PC-3 (cell line): Measurements from ENCODE around the gene SLC7A6. TPM values are rescaled to one million over a fixed set of nuclear protein-coding genes. Genes with fewer than 3 reads are reported as not detected.

ENCODE experiments used
- ATAC-seq: fragments of 200-7000 bp; cut with Tn5 transposase; 2 replicates; pipeline ENCODE4 v1.9.1; 2020; ENCODE audit warnings: mild to moderate bottlenecking, moderate library complexity
- BruUV-seq: library from RNA; stranded (reverse); fragments of 400-500 nt; replicated peaks from 2 replicates; lab custom pipeline; 2021; lab: Mats Ljungman, UMichigan
- CTCF ChIA-PET: fragments of 300-600 bp; sonication (Branson Sonifier 250); formaldehyde crosslinking; loops from one replicate; lab custom pipeline; 2022; ENCODE audit warnings: antibody characterized with exemption; lab: Charles Lee
- POLR2A ChIA-PET: fragments of 300-600 bp; sonication (Branson Sonifier 250); formaldehyde crosslinking; loops from one replicate; lab custom pipeline; 2022; ENCODE audit warnings: antibody characterized with exemption; ENCODE audit not compliant: unreplicated experiment; lab: Charles Lee
- DNase-seq: peaks from one replicate; pipeline ENCODE4 v3.0.0-alpha.2; 2015
- H2AFZ ChIP-seq: fragments of 300-600 bp; sonication (generic); 2 replicates; pipeline ENCODE4 v1.6.0; 2016; ENCODE audit warnings: antibody characterized with exemption, low read length
- H3F3A ChIP-seq: fragments of 300-600 bp; sonication (generic); one replicate; pipeline ENCODE4 v1.6.0; 2017; ENCODE audit warnings: antibody characterized with exemption, low read length, control low read depth, mild to moderate bottlenecking; ENCODE audit not compliant: unreplicated experiment
- H3K27ac ChIP-seq: fragments of 300-600 bp; sonication (generic); 2 replicates; pipeline ENCODE4 v1.5.1; 2016; ENCODE audit warnings: mild to moderate bottlenecking, low read length
- H3K27me3 ChIP-seq: fragments of 300-600 bp; sonication (generic); 2 replicates; pipeline ENCODE4 v1.6.1; 2016; ENCODE audit warnings: low read length, mixed read lengths
- H3K36me3 ChIP-seq: fragments of 300-600 bp; sonication (generic); 2 replicates; pipeline ENCODE4 v1.6.1; 2016; ENCODE audit warnings: low read depth, mixed run types, low read length, mixed read lengths
- H3K4me1 ChIP-seq: fragments of 300-600 bp; sonication (generic); 2 replicates; pipeline ENCODE4 v1.5.1; 2016; ENCODE audit warnings: low read length; ENCODE audit not compliant: insufficient read depth
- H3K4me2 ChIP-seq: fragments of 300-600 bp; sonication (generic); 2 replicates; pipeline ENCODE4 v1.6.0; 2016; ENCODE audit warnings: low read length
- H3K4me3 ChIP-seq: fragments of 300-600 bp; sonication (generic); 2 replicates; pipeline ENCODE4 v1.5.1; 2016; ENCODE audit warnings: mild to moderate bottlenecking, low read length, mixed read lengths
- H3K79me2 ChIP-seq: fragments of 300-600 bp; sonication (generic); 2 replicates; pipeline ENCODE4 v1.6.1; 2017; ENCODE audit warnings: low read length, mixed read lengths
- H3K9ac ChIP-seq: fragments of 300-600 bp; sonication (generic); 2 replicates; pipeline ENCODE4 v1.6.0; 2016; ENCODE audit warnings: mild to moderate bottlenecking, low read length
- H3K9me2 ChIP-seq: fragments of 300-600 bp; sonication (generic); replicated peaks from 2 replicates; pipeline ENCODE4 v1.6.1; 2016; ENCODE audit warnings: mixed run types, low read length, mixed read lengths
- H3K9me3 ChIP-seq: fragments of 300-600 bp; sonication (generic); 2 replicates; pipeline ENCODE4 v1.6.1; 2016; ENCODE audit warnings: low read length, mixed read lengths
- H4K20me1 ChIP-seq: fragments of 300-600 bp; sonication (generic); 2 replicates; pipeline ENCODE4 v1.6.1; 2016; ENCODE audit warnings: low read length, mixed read lengths
- EZH2 ChIP-seq: fragments of 300-600 bp; sonication (generic); IDR thresholded peaks from one replicate; pipeline ENCODE4 v1.6.1; 2017; ENCODE audit warnings: antibody characterized with exemption, mild to moderate bottlenecking, low read length; ENCODE audit not compliant: unreplicated experiment
- EZH2phosphoT487 ChIP-seq: fragments of 300-600 bp; sonication (generic); IDR thresholded peaks from 2 replicates; pipeline ENCODE4 v1.6.1; 2018; ENCODE audit warnings: mild to moderate bottlenecking, antibody characterized with exemption, low read length, borderline replicate concordance
- intact Hi-C: fragments of 100-400 bp; cut with micrococcal nuclease; formaldehyde crosslinking; loops from 2 replicates; pipeline ENCODE4 v1.9.0; 2023
- total RNA-seq: library from RNA; depleted of rRNA; stranded (reverse); fragments of >200 nt; gene quantifications from 2 replicates; pipeline ENCODE4 v1.2.3, GENCODE V29; 2014
- TF ChIP-seq, protein P1 (sequence below): fragments of 300-600 bp; sonication (generic); conservative IDR thresholded peaks from 2 replicates; pipeline ENCODE4 v1.5.1; 2017; ENCODE audit warnings: antibody characterized with exemption, low read depth, mild to moderate bottlenecking, low read length

SLC7A6 gene
- total RNA-seq, 1 experiment from 2014 or later: 24.7 TPM

DNA sequence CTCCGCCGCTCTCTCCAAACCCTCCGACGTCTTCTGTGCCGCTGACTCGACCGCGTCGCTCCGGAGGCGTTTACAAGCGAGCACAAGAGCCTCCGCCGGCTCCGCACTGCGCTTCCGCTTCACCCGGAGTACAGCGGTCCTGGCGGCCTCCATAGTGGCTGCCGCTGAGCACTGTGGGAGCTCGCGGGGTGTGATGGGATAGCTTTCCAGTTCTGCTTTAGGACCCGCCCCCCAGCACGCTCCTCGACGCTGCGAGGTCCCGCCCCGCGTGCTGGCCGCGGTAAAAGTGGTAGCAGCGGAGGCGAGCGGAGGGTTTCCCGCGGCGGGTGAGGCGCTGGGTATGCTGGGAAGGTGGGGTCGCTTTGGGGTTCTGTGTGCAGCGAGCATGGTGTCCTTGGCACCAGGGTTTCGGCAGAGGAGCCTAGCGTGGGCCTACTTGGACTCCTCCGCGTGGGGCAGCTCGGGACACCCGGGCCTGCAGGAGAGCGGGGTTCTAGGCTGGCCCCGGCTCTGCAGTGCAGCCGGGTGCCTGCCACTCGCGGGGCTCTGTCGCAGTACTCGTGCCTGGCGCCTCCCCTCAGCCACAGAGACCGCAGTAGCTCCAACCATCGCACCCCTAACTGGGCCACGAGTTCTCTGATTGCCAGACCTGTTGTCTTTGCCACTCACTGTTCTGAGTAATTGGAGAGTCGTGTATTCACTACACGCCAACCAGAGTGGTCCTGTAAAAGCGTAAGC, 46.6 kb downstream of the SLC7A6 start, which contains the start of the genes PRMT7 and SLC7A6OS:
Gene PRMT7 (plus strand): TSS at position 246 of the 738 bp plus-strand sequence. CDS start 4,961 bp downstream, outside the sequence.
Gene SLC7A6OS (minus strand): TSS at position 173 of the 738 bp plus-strand sequence. CDS start 20 bp downstream, at position 153.
- BruUV-seq: TSS peak; percentile 49
- peaks cover 6% of the 10 kb centered on the region; the same call in 1 of the 2 replicates for H3K4me1 ChIP-seq
- DNase-seq (peak; percentile 81), ATAC-seq (peak; percentile 99)
- TF ChIP-seq EZH2phosphoT487 (no peak), EZH2 (no peak)
- TF ChIP-seq, protein P1, sequence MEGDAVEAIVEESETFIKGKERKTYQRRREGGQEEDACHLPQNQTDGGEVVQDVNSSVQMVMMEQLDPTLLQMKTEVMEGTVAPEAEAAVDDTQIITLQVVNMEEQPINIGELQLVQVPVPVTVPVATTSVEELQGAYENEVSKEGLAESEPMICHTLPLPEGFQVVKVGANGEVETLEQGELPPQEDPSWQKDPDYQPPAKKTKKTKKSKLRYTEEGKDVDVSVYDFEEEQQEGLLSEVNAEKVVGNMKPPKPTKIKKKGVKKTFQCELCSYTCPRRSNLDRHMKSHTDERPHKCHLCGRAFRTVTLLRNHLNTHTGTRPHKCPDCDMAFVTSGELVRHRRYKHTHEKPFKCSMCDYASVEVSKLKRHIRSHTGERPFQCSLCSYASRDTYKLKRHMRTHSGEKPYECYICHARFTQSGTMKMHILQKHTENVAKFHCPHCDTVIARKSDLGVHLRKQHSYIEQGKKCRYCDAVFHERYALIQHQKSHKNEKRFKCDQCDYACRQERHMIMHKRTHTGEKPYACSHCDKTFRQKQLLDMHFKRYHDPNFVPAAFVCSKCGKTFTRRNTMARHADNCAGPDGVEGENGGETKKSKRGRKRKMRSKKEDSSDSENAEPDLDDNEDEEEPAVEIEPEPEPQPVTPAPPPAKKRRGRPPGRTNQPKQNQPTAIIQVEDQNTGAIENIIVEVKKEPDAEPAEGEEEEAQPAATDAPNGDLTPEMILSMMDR: no peak
- H3K36me3 ChIP-seq: no peaks in the 10 kb centered on the region; the same call in 1 of the 2 replicates
- H3K9ac ChIP-seq: peak within 1 kb of the TSS; percentile 89
- peak within 1 kb of the TSS; percentile 95 for H3K4me2 ChIP-seq
- H3K79me2 ChIP-seq: peaks cover 51% of the 10 kb centered on the region
- H3K9me3 ChIP-seq: no peaks in the 10 kb centered on the region
- H3K27ac ChIP-seq: peak within 1 kb of the TSS; percentile 48
- ChIA-PET POLR2A (interaction anchor here (0.6 to 1.0 kb wide), 4 partner anchors 23 to 449 kb away, joined by 3 to 10 read pairs (median 6); partner anchors contain the start of gene SLC7A6), CTCF (interaction anchor here (0.5 to 1.2 kb wide), 4 partner anchors 10 to 49 kb away, joined by 3 to 14 read pairs (median 9); partner anchors contain the start of gene SLC7A6)
- no peaks in the 10 kb centered on the region for H3K9me2 ChIP-seq
- H2AFZ ChIP-seq: peak within 1 kb of the TSS; percentile 85
- no peaks in the 10 kb centered on the region for H3K27me3 ChIP-seq
- no peaks in the 10 kb centered on the region for H3F3A ChIP-seq
- intact Hi-C loops: loop anchor here (5.0 kb wide), 1 partner anchor 64 kb away; the partner anchor contains the start of gene PLA2G15
- no peaks in the 10 kb centered on the region for H4K20me1 ChIP-seq
- peak within 1 kb of the TSS; percentile 98 for H3K4me3 ChIP-seq

DNA sequence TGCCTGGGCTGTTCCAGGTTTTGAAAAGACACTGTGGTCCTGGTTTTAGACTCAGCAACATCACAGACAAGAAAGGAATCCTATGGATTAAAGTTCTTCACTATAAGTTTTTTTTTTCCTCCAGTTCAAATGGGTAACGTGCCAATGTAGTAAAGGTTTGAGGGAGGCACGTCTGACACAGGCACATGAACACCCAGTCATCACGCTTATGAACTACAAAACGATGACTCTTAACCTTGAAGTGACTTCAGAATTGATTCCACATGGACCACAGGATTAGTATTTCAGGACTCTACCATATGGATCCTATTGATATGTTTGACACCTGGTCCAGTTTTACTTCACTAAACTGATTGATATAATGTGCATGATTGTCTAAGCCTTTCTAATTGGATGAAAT, 48.8 kb downstream of the SLC7A6 start:
- TF ChIP-seq EZH2: no peak
- TF ChIP-seq, protein P1: no peak
- TF ChIP-seq EZH2phosphoT487: no peak
- Histone ChIP-seq H3K36me3 (peaks cover 3% of the 10 kb centered on the region; the same call in 1 of the 2 replicates), H3K27me3 (no peaks in the 10 kb centered on the region), H3K9me2 (no peaks in the 10 kb centered on the region), H3K4me3 (no peak overlapping the region), H3K9me3 (no peaks in the 10 kb centered on the region), H3K4me1 (peaks cover 6% of the 10 kb centered on the region; the same call in 1 of the 2 replicates), H3K9ac (no peak overlapping the region), H4K20me1 (no peaks in the 10 kb centered on the region), H2AFZ (no peak overlapping the region), H3K79me2 (peaks cover 51% of the 10 kb centered on the region), H3K4me2 (no peak overlapping the region), H3F3A (no peaks in the 10 kb centered on the region), H3K27ac (no peak overlapping the region)
- ChIA-PET CTCF (no interaction called here), POLR2A (no interaction called here)
- ATAC-seq (no peak), DNase-seq (no peak)
- BruUV-seq: no TSS peak
- intact Hi-C loops: loop anchor here (5.0 kb wide), 1 partner anchor 66 kb away; the partner anchor contains the start of gene PLA2G15
